SH-SY5Y (cell line): Measurements from ENCODE around the gene CRYGA.

Source experiments
- GATA2 ChIP-seq: IDR thresholded peaks from 2 replicates; pipeline ENCODE4 v1.6.1; 2011; ENCODE audit warnings: mild to moderate bottlenecking, low read depth, low read length
- GATA3 ChIP-seq: IDR thresholded peaks from 2 replicates; pipeline ENCODE4 v1.6.1; 2011; ENCODE audit warnings: low read depth, mild to moderate bottlenecking, low read length, moderate library complexity

The CRYGA gene

DNA sequence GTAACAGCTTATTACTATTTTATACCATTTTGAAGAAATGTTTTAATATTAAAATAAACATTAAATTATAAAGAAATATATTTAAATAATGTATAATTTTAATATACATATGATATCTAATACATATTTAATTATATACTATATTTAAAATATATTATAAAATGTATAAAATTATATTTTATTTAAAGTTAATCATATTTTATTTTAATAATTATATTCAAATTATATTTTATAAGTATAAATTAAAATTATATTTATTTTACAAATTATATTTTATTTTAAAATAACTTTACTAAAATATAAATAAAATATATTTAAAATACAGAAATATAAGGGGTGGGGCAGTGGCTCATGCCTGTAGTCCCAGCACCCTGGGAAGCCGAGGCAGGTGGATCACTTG is 41.1 kb downstream of the CRYGA start:
- no peak for TF ChIP-seq GATA2
- no peak for TF ChIP-seq GATA3

GRCh38 chr2:208118918-208119317 is 44.5 kb downstream of the CRYGA start:
- TF ChIP-seq GATA2 = no peak
- no peak for TF ChIP-seq GATA3

DNA sequence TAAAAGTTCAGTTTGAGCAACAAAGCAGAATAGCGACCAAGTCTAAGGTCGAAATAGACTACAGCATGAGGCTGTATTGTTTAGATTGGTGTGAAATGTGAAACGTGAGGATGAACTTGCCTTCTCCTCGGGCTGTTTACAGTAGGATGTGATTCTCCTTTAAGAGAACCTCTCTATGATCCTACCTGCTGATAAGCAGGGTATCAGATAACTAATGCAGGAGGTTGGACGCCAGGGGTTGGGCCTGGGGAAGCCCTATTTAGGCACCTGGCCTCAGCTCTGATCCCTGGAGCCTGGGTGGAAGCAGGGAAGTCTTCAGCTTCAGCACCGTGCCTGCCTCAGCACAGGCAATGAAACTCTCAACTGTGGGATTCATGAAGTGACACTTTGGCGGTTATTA is 50.4 kb downstream of the CRYGA start:
- TF ChIP-seq GATA3 (no peak), GATA2 (no peak; the same call in 1 of the 2 replicates)
